ENCODE measurements around the gene RHOF. TPM values are rescaled to one million over a fixed set of nuclear protein-coding genes. Genes with fewer than 3 reads are reported as not detected.

Gene RHOF
- total RNA-seq, 6 experiments from 2014 or later: 3.7 to 16.2 (median 5.0) TPM

GRCh38 chr12:121807642-121808347 lies 14.3 kb upstream of the RHOF start:
- intact Hi-C loops (cut with DNase I): loop anchor here in 1 of 2 donors (10.0 kb wide), 1 partner anchor 77 kb away; the partner anchor contains the start of gene PSMD9
- Histone ChIP-seq H3K27ac (peak overlapping the region in 1 of 3 donors; percentile 100), H3K36me3 (peaks cover 0 to 33% (median 18%) of the 10 kb centered on the region in 4 donors), H3K9me3 (no peaks in the 10 kb centered on the region), H3K4me1 (peaks cover 0 to 43% (median 19%) of the 10 kb centered on the region in 4 donors), H3K4me3 (peak overlapping the region in 2 of 3 donors; percentile 65 to 67), H3K27me3 (no peaks in the 10 kb centered on the region)
- ATAC-seq (no peak), DNase-seq (peak in 1 of 3 donors; percentile 19)
- TF ChIP-seq POLR2A (IDR thresholded peaks at IDR 0.05) (no peak), CTCF (IDR thresholded peaks at IDR 0.05) (no peak)
- WGBS (ENCODE audit: insufficient coverage, low coverage, low lambda C conversion rate, missing lambda C conversion rate): 40% methylated on average over 1 of the region's 14 CpGs

- WGBS (ENCODE audit: insufficient coverage, low coverage, low lambda C conversion rate, missing lambda C conversion rate): 10% methylated on average over 16 of the region's 21 CpGs
- ATAC-seq (peak; percentile 24 to 56 (median 48)), DNase-seq (peak; percentile 47 to 87 (median 81))
- Histone ChIP-seq H3K36me3 (peaks cover 0 to 33% (median 18%) of the 10 kb centered on the region in 4 donors), H3K9me3 (no peaks in the 10 kb centered on the region), H3K4me3 (peak overlapping the region; percentile 54 to 67 (median 65)), H3K27ac (peak overlapping the region; percentile 40 to 100 (median 73)), H3K4me1 (peaks cover 0 to 35% (median 15%) of the 10 kb centered on the region in 4 donors), H3K27me3 (no peaks in the 10 kb centered on the region)
- TF ChIP-seq POLR2A (IDR thresholded peaks at IDR 0.05) (peak; percentile 24), CTCF (IDR thresholded peaks at IDR 0.05) (no peak)
- intact Hi-C loops (cut with DNase I): loop anchor here in 1 of 2 donors (10.0 kb wide), 1 partner anchor 78 kb away; the partner anchor contains the start of gene PSMD9
Measured at GRCh38 chr12:121806546-121807423, 13.3 kb upstream of the RHOF start.

- H3K4me3 ChIP-seq: peak overlapping the region; percentile 54 to 67 (median 65)
- under 1% methylated on average over 15 of the region's 16 CpGs for WGBS (ENCODE audit: insufficient coverage, low coverage, low lambda C conversion rate, missing lambda C conversion rate)
- H3K36me3 ChIP-seq: peaks cover 0 to 30% (median 18%) of the 10 kb centered on the region in 4 donors
- ATAC-seq (no peak), DNase-seq (peak; percentile 48 to 69 (median 64))
- H3K27me3 ChIP-seq: no peaks in the 10 kb centered on the region
- peak overlapping the region in 2 of 3 donors; percentile 73 to 100 for H3K27ac ChIP-seq
- H3K4me1 ChIP-seq: peaks cover 0 to 28% (median 11%) of the 10 kb centered on the region in 4 donors
- TF ChIP-seq CTCF (IDR thresholded peaks at IDR 0.05): no peak
- TF ChIP-seq POLR2A (IDR thresholded peaks at IDR 0.05): no peak
- no peaks in the 10 kb centered on the region for H3K9me3 ChIP-seq
- intact Hi-C loops (cut with DNase I): loop anchor here in 1 of 2 donors (10.0 kb wide), 1 partner anchor 79 kb away; the partner anchor contains the start of gene PSMD9
Measured at GRCh38 chr12:121806009-121806545, 12.6 kb upstream of the RHOF start.
